HFFc6 (cell line): ENCODE results near the gene TUBB4B. TPM values are rescaled to one million over a fixed set of nuclear protein-coding genes. Genes with fewer than 3 reads are reported as not detected.
A peak's percentile ranks its signal among the peaks of the same experiment; 100 is the strongest.

Experiments
- DNase-seq: peaks from one replicate; pipeline ENCODE4 v3.0.0-alpha.2; 2018
- H3K27ac Mint-ChIP-seq: 2 replicates; pipeline ENCODE4 v1.8.0; 2020; ENCODE audit warnings: mild to moderate bottlenecking, mixed read lengths
- H3K27me3 Mint-ChIP-seq: 2 replicates; pipeline ENCODE4 v1.8.0; 2021; ENCODE audit warnings: mild to moderate bottlenecking, moderate library complexity, mixed read lengths; ENCODE audit not compliant: insufficient read depth
- H3K36me3 Mint-ChIP-seq: 2 replicates; pipeline ENCODE4 v1.8.0; 2021; ENCODE audit warnings: low read depth, mixed read lengths
- H3K4me1 Mint-ChIP-seq: 2 replicates; pipeline ENCODE4 v1.8.0; 2020; ENCODE audit warnings: low read depth, mixed read lengths
- H3K4me3 Mint-ChIP-seq: 2 replicates; pipeline ENCODE4 v1.8.0; 2020; ENCODE audit warnings: mild to moderate bottlenecking, moderate library complexity, mixed read lengths
- H3K9me3 Mint-ChIP-seq: 2 replicates; pipeline ENCODE4 v1.8.0; 2020; ENCODE audit warnings: mild to moderate bottlenecking, mixed read lengths
- total RNA-seq, 6 experiments: library from RNA; stranded (reverse); fragmentation: NEBNext Ultra II Directional; extraction: Animal tissue kit (Norgen Biotek cat#: 25700); gene quantifications; 2 replicates in 1 of 6; 3 replicates in 5 of 6; pipeline ENCODE4 v1.2.3, GENCODE V29; 2021
- TF ChIP-seq, protein P1 (sequence below): fragments of 200-600 bp; sonication (generic); IDR thresholded peaks from 2 replicates; pipeline ENCODE4 v1.5.0; 2021; ENCODE audit warnings: antibody characterized with exemption, mild to moderate bottlenecking

TUBB4B gene
- total RNA-seq, 6 experiments from 2014 or later, result 415 to 760 (median 681) TPM

DNA sequence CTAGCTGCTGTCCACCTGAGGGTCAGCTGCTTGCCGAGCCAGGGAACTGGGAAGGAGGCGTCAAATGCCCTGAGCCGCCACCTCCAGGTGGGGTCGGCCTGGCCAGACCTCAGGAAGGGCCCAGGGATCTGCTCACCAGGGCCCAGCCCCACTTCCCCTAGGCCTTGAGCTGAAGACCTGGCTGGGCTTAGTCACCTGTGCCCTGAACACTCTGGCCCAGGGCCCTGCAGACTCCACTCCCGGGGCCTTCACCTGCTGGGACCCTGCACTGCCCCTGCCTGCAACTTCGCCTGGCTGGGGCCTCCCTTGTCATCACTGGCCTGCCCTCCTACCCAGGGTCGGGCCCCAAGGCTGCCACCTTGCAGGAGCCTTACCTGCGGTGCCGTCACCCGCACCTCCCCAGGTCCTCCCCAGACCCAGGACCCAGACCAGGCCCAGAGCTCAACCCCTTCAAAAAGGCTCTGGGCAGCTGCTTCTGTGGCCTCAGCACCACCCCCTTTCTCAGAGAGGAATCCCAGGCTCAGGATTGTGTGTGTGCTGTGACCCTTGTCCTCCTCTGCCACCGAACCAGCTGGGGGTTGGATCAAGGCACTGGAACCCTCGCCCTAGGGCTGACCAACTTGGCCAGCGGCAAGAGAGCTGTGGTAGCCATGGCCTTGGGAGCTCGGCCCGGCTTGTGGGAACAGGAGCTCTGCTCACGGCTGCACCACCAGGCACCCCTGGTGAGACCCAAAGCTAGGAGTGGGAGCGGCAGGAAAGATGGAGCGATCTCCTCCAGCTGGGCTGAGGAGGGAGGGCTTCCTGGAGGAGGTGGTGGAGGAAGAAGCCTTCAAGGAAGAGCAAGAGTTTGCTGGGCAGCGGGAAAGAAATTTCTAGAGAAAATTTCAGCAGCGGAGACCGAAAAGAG is 12.9 kb downstream of the TUBB4B start:
- no peak for DNase-seq
- H3K9me3 Mint-ChIP-seq, result no peaks in the 10 kb centered on the region

DNA sequence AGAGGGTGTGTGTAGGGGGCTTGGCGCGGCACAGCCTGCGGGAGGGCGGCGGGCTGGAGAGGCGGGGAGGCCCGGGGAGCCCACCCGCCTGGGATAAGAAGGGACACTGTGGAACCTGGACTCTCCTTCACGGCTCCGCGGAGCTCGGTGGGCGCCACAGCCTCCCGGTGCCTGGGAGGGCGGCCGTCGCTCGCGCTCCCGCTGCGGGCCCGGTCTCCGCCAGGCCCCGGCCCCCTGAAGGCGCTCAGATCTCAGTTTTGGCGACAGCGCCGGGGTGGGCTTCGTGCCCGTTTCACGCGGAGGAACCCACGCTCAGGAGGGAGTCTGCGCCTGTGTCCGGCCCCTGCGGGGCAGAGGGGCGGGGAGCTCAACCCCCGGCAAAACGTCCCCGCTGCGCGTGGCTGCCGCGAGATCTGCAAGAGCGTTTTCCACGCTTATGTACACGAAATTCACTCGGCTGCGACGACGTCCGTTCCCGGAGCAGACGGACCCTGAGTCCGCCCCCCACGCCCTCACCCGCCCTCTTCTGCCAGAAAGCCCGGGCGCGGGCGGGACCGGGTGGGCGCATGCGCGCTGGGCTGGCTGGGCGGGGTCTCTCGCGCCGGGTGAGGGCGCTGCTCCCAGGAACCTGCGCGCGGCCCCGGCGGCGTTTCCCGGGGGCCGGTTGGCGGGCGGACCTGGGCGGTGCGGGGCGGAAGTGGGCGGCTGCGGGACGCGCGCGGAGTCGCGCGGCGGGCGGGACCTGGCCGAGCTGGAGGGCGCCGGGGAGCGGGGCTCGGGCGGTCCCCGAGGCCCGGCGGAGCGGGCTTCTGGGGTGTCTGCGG is 13.7 kb downstream of the TUBB4B start, which contains the start of gene NELFB:
TSS of gene NELFB (plus strand) at position 704 of the 824 bp plus-strand sequence.
- H3K27ac Mint-ChIP-seq, result peak within 1 kb of the TSS; percentile 76
- H3K4me3 Mint-ChIP-seq, result peak within 1 kb of the TSS; percentile 93
- TF ChIP-seq, protein P1, sequence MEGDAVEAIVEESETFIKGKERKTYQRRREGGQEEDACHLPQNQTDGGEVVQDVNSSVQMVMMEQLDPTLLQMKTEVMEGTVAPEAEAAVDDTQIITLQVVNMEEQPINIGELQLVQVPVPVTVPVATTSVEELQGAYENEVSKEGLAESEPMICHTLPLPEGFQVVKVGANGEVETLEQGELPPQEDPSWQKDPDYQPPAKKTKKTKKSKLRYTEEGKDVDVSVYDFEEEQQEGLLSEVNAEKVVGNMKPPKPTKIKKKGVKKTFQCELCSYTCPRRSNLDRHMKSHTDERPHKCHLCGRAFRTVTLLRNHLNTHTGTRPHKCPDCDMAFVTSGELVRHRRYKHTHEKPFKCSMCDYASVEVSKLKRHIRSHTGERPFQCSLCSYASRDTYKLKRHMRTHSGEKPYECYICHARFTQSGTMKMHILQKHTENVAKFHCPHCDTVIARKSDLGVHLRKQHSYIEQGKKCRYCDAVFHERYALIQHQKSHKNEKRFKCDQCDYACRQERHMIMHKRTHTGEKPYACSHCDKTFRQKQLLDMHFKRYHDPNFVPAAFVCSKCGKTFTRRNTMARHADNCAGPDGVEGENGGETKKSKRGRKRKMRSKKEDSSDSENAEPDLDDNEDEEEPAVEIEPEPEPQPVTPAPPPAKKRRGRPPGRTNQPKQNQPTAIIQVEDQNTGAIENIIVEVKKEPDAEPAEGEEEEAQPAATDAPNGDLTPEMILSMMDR, result peak; percentile 33; the same call in 1 of the 2 replicates
- H3K36me3 Mint-ChIP-seq, result no peaks in the 10 kb centered on the region
- H3K4me1 Mint-ChIP-seq, result peaks cover 13% of the 10 kb centered on the region
- no peaks in the 10 kb centered on the region; the same call in 1 of the 2 replicates for H3K27me3 Mint-ChIP-seq
- peak; percentile 78 for DNase-seq
- H3K9me3 Mint-ChIP-seq, result no peaks in the 10 kb centered on the region

More for the DNA sequence above, 12.9 kb downstream of the TUBB4B start:
- peak overlapping the region; percentile 76 for H3K27ac Mint-ChIP-seq
- H3K27me3 Mint-ChIP-seq, result no peaks in the 10 kb centered on the region; the same call in 1 of the 2 replicates
- no peaks in the 10 kb centered on the region for H3K36me3 Mint-ChIP-seq
- TF ChIP-seq, protein P1, result no peak
- peak overlapping the region; percentile 93 for H3K4me3 Mint-ChIP-seq
- H3K4me1 Mint-ChIP-seq, result peaks cover 13% of the 10 kb centered on the region

DNA sequence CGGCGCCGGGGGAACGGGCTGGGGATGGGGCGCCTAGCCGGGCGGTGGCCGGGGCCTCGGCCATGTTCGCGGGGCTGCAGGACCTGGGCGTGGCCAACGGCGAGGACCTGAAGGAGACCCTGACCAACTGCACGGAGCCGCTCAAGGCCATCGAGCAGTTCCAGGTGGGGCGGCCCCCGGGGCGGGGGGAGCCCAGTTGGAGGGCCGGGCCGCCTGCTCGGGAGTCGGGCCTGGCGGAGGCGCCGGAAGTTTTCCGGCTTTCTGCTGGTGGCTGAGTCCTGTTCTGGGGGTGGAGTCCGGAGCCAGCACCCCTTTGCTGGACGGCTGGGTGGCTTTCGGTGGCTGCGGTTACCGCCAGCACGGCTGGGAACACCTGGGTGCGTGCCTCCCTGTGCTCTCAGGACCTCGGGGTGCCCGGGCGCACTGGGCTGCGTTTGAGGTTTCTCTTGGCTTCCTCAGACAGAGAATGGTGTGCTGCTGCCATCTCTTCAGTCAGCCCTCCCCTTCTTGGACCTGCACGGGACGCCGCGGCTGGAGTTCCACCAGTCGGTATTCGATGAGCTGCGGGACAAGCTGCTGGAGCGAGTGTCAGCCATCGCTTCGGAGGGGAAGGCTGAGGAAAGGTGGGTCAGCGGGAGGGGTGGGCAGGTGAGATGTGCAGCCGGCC is 14.5 kb downstream of the TUBB4B start:
- H3K36me3 Mint-ChIP-seq, result no peaks in the 10 kb centered on the region
- DNase-seq, result no peak
- TF ChIP-seq, protein P1, result no peak
- peak overlapping the region; percentile 42 for H3K27ac Mint-ChIP-seq
- H3K9me3 Mint-ChIP-seq, result no peaks in the 10 kb centered on the region
- peak overlapping the region; percentile 90 for H3K4me3 Mint-ChIP-seq
- H3K4me1 Mint-ChIP-seq, result peaks cover 13% of the 10 kb centered on the region
- H3K27me3 Mint-ChIP-seq, result no peaks in the 10 kb centered on the region; the same call in 1 of the 2 replicates

DNA sequence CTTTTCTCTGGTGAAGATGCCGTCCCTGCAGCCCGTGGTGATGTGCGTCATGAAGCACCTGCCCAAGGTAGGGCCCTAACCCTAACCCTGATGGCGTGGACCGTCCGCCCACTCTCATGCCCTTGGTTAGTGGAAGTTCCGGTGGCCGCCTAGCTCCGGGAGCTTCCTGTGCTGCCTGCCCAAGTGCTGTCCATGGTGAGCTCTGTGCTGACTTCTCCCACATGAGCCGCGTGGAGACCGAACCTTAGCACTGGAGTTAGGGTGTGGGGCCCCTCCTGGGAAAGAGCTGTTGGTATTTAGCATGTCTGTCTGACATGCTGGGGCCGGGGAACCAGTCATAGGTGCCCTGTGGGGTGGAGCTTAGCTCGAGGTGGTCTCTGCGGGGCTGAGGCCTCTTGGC is 15.3 kb downstream of the TUBB4B start:
- Mint-ChIP-seq H3K9me3 (no peaks in the 10 kb centered on the region), H3K4me3 (peak overlapping the region; percentile 90), H3K36me3 (no peaks in the 10 kb centered on the region), H3K27ac (no peak overlapping the region), H3K27me3 (no peaks in the 10 kb centered on the region; the same call in 1 of the 2 replicates), H3K4me1 (peaks cover 13% of the 10 kb centered on the region)
- no peak for DNase-seq
- TF ChIP-seq, protein P1, result no peak

- Mint-ChIP-seq H3K36me3 (peaks cover 5% of the 10 kb centered on the region; the same call in 1 of the 2 replicates), H3K4me1 (peaks cover 17% of the 10 kb centered on the region), H3K27me3 (no peaks in the 10 kb centered on the region; the same call in 1 of the 2 replicates), H3K27ac (no peak overlapping the region), H3K4me3 (peak overlapping the region; percentile 90), H3K9me3 (no peaks in the 10 kb centered on the region)
- DNase-seq, result no peak
- TF ChIP-seq, protein P1, result no peak
Observed at GRCh38 chr9:137256856-137257255, 15.8 kb downstream of the TUBB4B start.
